NB4 (cell line): ENCODE measurements around the gene UHRF1.

Source experiments
- DNase-seq: peaks from one replicate; pipeline ENCODE4 v3.0.0; 2010; ENCODE audit warnings: low read depth
- H3K4me3 ChIP-seq: one replicate; pipeline ENCODE4 v1.5.1; 2011; ENCODE audit warnings: mild to moderate bottlenecking, low read depth, low read length, moderate library complexity
- CTCF ChIP-seq: IDR thresholded peaks from one replicate; pipeline ENCODE4 v1.5.1; 2012; ENCODE audit warnings: low read depth, low read length
- MAX ChIP-seq: IDR thresholded peaks from 2 replicates; pipeline ENCODE4 v1.6.1; 2011; ENCODE audit warnings: low read depth, low read length
- MYC ChIP-seq: IDR thresholded peaks from 2 replicates; pipeline ENCODE4 v1.6.1; 2011; ENCODE audit warnings: low read depth, low read length
- POLR2A ChIP-seq: IDR thresholded peaks from 2 replicates; pipeline ENCODE4 v1.6.1; 2011; ENCODE audit warnings: mild to moderate bottlenecking; ENCODE audit not compliant: insufficient read length; ENCODE audit errors: extremely low read depth

Gene UHRF1

GRCh38 chr19:4909156-4909896 lies at the start of gene UHRF1:
Gene UHRF1, plus strand, starts transcription at chr19:4909501. Its CDS starts 1,385 bp downstream, at chr19:4910886.
- peak; percentile 83 for DNase-seq
- peak within 1 kb of the TSS; percentile 92 for H3K4me3 ChIP-seq
- TF ChIP-seq POLR2A: no peak
- no peak for TF ChIP-seq CTCF
- TF ChIP-seq MYC: peak; percentile 31; the same call in 1 of the 2 replicates
- TF ChIP-seq MAX: no peak

GRCh38 chr19:4859697-4860096 lies 49.6 kb upstream of the UHRF1 start:
- H3K4me3 ChIP-seq: no peak overlapping the region
- TF ChIP-seq MYC (no peak), MAX (no peak), CTCF (no peak), POLR2A (no peak)
- DNase-seq: no peak

GRCh38 chr19:4861147-4861546 lies 48.2 kb upstream of the UHRF1 start:
- TF ChIP-seq POLR2A: no peak
- TF ChIP-seq MYC: no peak
- TF ChIP-seq CTCF: no peak
- no peak for TF ChIP-seq MAX
- no peak for DNase-seq
- no peak overlapping the region for H3K4me3 ChIP-seq

- peak overlapping the region; percentile 74 for H3K4me3 ChIP-seq
- DNase-seq: peak; percentile 76
- TF ChIP-seq CTCF (no peak), POLR2A (peak; percentile 12)
Observed at GRCh38 chr19:4866595-4867424, 42.5 kb upstream of the UHRF1 start.

- peak within 1 kb of the TSS; percentile 74 for H3K4me3 ChIP-seq
- peak; percentile 91 for DNase-seq
- TF ChIP-seq POLR2A: peak; percentile 16
- TF ChIP-seq CTCF: no peak
- no peak for TF ChIP-seq MYC
Observed at GRCh38 chr19:4867534-4868285, 41.6 kb upstream of the UHRF1 start, which contains the start of gene PLIN3. Gene PLIN3, minus strand, starts transcription at chr19:4867667. Its CDS starts 6,273 bp downstream, at chr19:4861394.
